Stimulated activated CD4-positive, alpha-beta T cell treated with anti-CD3 and anti-CD28 coated beads, Interleukin-12 subunit alpha, Interleukin-12 subunit beta, amount 100 ng/mL, for 24 hours (primary cell): ENCODE results near the gene SLC26A2.
A peak's percentile ranks its signal among the peaks of the same experiment; 100 is the strongest.
"Not testable (repeated sequence)": the region's sequence is repeated elsewhere in the genome, so short reads cannot be mapped to it uniquely, and the experiment has no call there.

Source experiments
- DNase-seq, 2 experiments: peaks; one replicate each; pipeline ENCODE4 v3.0.0-alpha.2; 2020; ENCODE audit warnings: low read depth in 2 of 2

SLC26A2 gene

DNA sequence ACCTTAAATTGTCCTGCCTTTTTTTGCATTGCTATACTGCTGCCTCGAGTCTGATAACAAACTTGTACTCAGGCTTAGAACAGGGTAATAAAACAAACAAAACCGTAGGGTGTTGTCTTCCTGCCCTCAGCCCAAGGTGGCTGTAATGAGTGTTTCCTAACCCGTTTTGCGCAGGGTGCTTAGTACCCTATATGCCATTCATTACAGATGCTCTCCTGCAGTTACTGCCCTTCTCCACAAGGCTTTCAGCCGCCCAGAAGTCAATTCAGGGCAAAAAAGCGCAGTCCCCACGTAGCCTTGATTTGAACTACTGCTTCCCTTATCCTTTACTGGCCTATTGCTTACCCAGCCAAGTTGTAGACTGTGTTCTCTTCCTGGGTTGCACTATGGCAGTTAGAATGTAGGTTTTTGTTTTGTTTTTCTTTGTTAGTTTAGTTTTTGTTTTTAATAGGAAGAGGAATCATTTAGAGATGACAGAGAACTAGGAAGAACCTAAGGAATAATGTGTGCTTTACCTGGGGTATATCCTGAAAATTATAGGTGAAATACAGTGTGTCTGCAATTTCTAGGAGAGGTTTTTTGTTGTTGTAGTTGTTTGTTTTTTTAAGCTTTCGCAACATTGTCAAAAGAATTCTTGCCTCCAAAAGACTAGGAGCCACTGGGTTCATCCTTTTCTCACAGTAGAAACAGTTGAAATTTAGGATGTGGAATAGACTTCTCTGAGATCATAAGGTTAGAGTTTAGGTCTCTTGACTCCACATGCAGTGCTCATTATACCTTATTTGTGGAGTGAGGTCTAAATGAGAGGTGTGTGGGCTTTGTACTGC lies 41.3 kb downstream of the SLC26A2 start:
- peak; percentile 16 to 42 for DNase-seq

GRCh38 chr5:150006318-150006717 lies 45.8 kb downstream of the SLC26A2 start:
- DNase-seq, result no peak

- no peak for DNase-seq
Measured at GRCh38 chr5:150007050-150007449, 46.5 kb downstream of the SLC26A2 start.

DNA sequence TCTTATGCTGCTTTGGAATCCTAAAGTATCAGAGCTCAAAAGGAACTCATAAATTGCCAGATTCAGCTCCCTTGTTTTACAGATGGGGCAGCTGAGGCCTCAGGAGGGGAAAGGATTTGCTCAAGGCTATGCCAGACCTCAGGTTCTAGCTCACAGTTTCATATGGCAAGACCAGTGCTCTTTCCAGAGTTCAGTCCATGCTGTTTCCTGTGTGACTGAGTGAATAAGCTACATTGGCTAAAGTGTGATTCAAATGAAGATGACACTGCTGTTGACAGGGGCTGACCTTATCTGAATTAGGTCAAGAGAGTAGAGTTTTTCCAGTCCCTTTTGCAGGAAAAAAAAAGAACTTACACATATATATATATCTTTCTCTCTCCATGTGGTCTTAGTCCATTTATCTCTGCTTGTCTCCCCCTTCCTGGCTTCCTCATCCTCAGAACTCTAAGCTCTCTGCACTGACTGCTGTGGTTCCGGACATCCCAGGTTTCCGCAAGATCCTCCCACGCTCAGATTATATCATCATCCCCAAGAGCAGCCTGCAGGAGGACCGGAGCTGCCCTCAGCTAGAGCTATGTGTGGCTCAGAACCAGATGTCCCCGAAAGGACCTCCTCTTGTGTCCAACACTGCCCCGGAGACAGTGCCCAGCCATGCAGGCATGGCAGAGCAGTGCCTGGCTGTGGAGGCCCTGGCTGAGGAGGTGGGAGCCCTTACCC lies 49.3 kb downstream of the SLC26A2 start:
- DNase-seq, result no peak

- no peak for DNase-seq
Measured at GRCh38 chr5:150013931-150014330, 53.4 kb downstream of the SLC26A2 start.

DNA sequence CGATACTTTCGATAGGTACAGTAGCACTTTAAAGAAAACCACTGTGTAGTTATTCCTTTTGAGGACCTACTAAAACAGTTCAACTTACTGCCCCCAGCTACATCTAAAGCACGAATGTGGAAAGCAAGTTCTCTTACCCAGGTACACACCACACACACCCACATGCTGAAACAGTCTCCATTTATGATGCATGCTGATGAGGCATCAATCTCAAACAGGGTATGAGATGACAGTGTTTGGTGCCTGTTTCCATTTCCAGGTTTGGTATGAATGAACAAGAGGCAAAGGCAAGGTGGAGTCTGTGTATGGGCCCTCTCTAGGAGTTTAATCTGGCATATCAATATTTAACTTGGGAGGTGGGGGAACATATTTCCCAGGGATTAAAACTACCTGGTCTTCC lies 53.9 kb downstream of the SLC26A2 start:
- no peak for DNase-seq

GRCh38 chr5:150015415-150015814 lies 54.9 kb downstream of the SLC26A2 start:
- DNase-seq, result no peak

- DNase-seq, result no peak
Measured at GRCh38 chr5:150016537-150016936, 56.0 kb downstream of the SLC26A2 start.

DNA sequence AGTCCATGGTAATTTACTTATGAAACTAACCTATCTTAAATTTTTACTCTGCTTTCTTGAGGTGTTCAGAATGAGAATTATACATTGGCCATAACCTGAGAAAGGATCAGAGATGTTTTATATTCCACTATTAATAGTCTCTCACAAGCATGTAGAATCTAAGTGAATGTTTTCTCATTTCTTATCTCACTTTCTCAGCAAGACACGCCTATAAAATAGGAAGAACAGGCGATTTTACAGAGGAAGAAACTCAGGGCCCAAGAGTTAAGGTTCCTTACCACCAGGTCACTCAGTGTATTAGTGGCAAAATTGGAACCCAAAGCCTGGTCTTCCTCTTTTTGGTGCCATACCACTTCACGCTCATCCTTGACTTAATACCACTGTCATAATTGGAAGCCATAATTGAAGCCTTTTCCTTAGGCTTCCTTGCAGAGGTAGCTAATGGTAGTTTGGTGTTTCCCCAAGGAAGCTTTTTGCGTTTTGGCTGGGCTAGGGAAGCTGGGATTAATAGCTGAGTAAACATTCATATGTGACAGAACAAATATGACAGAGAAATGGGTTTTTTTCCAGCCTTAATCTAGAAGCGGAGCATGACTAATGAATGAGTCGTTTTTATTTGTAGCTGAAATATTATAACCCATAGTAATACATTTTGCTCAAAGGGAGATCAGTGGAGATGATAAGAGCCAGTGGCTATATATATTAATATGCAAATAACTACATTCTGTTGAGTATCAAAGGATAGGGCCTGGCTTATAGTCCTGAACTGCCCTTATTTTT lies 56.9 kb downstream of the SLC26A2 start:
- no peak for DNase-seq

DNA sequence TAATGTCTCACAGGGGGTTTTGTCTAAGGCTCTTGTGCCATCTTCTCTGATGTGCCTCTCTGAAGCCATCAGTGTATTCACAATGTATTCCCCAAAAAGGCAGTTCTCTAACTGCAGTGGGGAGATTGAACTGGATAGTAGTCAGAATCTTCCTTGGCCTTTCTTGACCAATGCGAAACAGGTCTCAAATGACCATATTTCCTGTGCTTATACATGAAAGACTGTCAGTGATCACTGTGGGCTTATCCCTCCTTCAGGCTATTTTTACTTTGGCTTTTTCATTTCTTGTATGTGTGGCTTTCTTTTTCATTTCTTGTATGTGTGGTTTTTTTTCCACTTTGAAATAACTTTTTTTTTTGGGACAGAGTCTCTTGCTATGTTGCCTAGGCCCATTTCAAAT lies 59.7 kb downstream of the SLC26A2 start:
- no peak for DNase-seq

GRCh38 chr5:150021491-150022157 lies 61.1 kb downstream of the SLC26A2 start:
- DNase-seq, result no peak

DNA sequence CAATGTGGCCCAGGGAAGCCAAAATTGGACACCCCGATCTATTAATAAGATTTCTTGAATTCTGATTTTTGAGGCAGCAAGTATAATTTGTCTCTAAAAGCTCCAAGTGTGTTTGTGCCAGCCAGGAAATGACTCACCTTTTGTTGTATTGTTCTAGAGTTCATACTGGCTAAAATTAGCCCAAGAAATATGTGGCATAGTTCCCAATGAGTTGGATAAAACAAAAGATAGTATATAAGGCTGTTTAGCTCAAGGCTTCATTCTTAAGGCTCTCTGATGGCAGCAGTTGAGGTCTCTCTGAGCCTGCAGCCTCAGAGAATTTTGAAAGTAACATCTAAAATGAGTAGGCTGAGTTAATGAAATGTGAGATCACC lies 61.6 kb downstream of the SLC26A2 start:
- DNase-seq, result no peak

DNA sequence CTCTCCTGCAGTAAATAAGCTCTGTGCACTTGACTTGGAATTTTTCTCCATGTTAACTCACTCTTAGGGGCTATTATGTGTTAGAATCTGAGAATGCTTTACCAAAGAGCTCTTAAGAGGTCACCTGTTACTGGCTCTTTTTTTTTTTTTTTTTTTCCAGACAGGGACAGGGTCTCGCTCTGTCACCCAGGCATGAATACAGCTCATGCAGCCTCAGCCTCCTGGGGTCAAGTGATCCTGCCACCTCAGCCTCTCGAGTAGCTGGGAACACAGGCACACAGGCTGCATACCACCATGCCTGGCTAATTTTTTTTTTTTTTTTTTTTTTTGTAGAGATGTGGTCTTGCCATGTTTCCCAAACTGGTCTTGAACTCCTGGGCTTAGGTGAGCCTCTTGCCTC lies 62.1 kb downstream of the SLC26A2 start:
- DNase-seq, result no peak

DNA sequence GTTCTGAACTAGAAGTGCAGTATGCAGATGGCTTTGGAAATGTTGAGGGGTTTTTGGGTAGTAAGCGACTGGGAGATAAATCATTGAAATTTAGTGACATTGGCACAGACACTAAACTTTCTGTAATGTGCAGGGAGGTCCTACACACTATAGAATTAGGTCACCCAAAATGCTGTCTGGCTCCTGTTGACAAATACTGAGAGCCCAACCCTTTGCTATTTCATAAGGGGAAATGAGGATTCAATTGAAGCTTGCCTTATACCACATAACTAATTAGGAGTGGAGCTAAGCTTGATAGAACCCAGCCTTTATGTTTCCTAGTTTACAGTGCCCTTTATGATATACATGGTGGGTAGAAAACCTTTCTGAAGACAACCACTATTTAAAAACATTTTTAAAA lies 62.6 kb downstream of the SLC26A2 start:
- DNase-seq, result no peak

DNA sequence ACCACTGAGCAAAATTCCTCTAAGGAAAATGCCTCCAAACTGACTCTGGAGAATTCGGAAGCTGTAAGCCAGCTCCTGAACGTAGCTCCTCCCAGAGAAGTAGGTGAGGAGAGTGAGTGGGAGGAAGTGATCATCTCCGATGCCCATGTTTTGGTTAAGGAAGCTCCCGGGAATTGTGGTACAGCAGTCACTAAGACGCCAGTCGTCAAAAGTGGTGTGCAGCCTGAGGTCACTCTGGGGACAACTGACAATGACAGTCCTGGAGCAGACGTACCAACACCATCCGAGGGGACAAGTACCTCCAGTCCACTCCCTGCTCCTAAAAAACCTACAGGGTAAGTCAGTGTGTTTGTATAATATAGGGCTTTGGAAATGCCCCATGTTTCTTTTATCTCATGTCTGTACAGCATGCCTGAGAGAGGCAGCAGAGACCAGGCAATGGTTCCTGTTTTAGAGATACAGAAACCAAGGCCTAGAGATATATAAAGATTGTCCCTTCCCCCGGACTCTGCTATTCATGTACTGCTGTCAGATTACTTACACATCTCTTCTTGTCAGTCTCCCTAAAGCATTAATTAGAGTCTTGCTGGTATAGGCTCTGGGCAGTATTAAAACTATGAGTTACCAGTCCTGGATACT lies 63.9 kb downstream of the SLC26A2 start:
- DNase-seq, result no peak

DNA sequence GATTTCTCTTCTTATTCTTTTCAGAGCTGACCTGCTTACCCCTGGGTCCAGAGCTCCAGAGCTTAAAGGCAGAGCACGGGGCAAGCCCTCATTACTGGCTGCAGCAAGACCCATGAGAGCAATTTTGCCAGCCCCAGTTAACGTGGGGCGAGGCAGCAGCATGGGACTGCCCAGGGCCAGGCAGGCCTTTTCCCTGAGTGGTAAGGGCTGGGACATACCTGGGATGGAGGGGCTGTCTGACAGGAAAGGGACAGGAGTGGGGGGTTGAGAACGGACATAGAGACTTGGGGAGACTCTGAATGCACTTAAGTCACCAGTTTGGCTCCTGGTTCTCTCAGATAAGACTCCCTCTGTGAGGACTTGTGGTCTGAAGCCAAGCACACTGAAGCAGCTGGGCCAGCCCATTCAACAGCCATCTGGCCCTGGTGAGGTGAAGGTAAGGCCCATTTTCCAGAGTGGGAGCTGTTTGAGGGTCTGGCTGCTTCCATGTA lies 66.2 kb downstream of the SLC26A2 start:
- no peak for DNase-seq

GRCh38 chr5:150028047-150028446 lies 67.5 kb downstream of the SLC26A2 start:
- not testable (repeated sequence) for DNase-seq

GRCh38 chr5:150033334-150033733 lies 72.8 kb downstream of the SLC26A2 start:
- DNase-seq, result no peak

DNA sequence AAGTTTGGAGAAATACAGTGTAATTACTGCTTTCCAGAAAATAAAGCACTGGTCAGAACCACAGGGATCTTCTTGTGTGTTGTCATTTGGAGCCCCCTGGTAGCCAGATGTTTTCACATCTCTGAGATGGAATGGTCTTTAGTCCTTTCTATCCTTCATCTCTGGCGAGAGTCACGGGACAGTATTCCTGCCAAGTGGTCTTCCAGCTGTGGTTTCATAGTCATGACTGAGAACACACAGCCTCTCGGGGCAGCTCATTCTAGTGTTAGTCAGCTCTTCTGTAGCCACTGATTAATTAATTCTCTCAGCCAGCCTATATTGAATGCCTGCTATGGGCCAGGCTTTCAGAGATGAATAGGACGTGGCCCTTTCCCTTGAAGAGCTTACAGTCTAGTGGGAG lies 74.1 kb downstream of the SLC26A2 start:
- DNase-seq, result no peak

GRCh38 chr5:150035139-150035895 lies 74.8 kb downstream of the SLC26A2 start:
- no peak for DNase-seq

DNA sequence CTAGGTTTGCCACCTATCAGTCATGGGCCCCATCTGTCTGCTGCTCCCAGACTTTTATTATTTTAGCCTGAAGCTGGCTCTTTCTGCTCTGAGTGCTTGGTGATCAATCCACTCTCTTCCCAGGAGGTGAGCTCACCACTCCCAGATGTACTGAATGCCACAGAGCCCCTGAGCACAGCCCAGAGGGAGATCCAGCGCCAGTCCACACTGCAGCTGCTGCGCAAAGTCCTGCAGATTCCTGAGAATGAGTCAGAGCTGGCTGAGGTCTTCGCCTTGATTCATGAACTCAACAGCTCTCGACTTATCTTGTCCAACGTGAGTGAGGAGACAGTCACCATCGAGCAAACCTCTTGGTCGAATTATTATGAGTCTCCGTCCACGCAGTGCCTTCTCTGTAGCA lies 76.0 kb downstream of the SLC26A2 start:
- no peak for DNase-seq
